Gastroesophageal sphincter (tissue), 3 donors: ENCODE measurements around the gene CCDC117.

Source experiments
- POLR2A ChIP-seq, 2 donors: fragments of 450-650 bp; IDR thresholded peaks; one replicate each; pipeline ENCODE4 v1.6.1; 2017; ENCODE audit warnings: antibody characterized with exemption in 2 of 2, mild to moderate bottlenecking in 2 of 2, moderate library complexity in 1 of 2
- POLR2AphosphoS5 ChIP-seq: sonication (generic); formaldehyde crosslinking; IDR thresholded peaks from one replicate; pipeline ENCODE4 v1.6.1; 2017; ENCODE audit warnings: antibody characterized with exemption
- TF ChIP-seq, protein P1 (sequence below), 4 experiments: fragments of 200-600 bp in 2 of 4; fragments of 450-650 bp in 2 of 4; sonication (generic) in 1 of 4; IDR thresholded peaks; one replicate each; pipeline ENCODE4 v1.5.1; 2017 to 2019; ENCODE audit warnings: antibody characterized with exemption in 4 of 4, mild to moderate bottlenecking in 2 of 4, moderate library complexity in 2 of 4

DNA sequence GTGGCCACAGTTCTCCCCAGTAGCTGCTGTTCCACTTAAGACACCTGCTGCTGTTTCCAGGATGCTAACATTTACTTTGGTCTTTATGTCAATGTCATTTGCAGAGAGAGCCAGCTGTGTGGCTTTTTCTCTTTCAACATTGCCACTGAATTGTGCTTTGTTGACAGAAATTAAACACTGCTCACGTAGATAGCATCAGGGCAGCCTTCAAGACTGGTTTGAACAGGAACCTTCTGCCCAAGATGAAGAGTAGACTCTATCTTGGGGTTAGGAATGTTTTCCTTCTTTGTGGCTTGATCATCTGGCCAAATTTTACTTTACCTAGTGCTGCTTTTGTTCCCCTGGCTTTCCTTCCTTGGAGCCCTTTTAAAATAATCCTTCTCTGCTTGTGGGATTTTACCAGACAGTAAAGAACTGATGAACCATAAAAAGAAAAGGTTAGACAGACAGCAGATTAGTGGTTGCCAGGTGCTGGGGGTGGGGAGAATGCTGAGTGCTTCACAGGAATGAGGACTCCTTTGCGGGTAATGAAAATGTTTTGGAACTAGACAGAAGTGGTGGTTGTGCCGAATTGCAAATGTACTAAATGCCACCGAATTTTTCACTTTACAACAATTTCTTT lies 50.5 kb downstream of the CCDC117 start:
- no peak for TF ChIP-seq POLR2A (IDR thresholded peaks at IDR 0.05)
- no peak for TF ChIP-seq POLR2AphosphoS5
- TF ChIP-seq, protein P1, sequence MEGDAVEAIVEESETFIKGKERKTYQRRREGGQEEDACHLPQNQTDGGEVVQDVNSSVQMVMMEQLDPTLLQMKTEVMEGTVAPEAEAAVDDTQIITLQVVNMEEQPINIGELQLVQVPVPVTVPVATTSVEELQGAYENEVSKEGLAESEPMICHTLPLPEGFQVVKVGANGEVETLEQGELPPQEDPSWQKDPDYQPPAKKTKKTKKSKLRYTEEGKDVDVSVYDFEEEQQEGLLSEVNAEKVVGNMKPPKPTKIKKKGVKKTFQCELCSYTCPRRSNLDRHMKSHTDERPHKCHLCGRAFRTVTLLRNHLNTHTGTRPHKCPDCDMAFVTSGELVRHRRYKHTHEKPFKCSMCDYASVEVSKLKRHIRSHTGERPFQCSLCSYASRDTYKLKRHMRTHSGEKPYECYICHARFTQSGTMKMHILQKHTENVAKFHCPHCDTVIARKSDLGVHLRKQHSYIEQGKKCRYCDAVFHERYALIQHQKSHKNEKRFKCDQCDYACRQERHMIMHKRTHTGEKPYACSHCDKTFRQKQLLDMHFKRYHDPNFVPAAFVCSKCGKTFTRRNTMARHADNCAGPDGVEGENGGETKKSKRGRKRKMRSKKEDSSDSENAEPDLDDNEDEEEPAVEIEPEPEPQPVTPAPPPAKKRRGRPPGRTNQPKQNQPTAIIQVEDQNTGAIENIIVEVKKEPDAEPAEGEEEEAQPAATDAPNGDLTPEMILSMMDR (IDR thresholded peaks at IDR 0.05): no peak
